HepG2 (cell line): ENCODE results near the gene TRIM25.

ENCODE experiments used
- BCL6 ChIP-seq: IDR thresholded peaks from 2 replicates; pipeline ENCODE4 v1.6.1; 2016; ENCODE audit warnings: missing genetic modification reagents, missing compliant biosample characterization
- BRD4 ChIP-seq: sonication (generic); formaldehyde crosslinking; IDR thresholded peaks from 2 replicates; pipeline ENCODE4 v1.4.0; 2020; ENCODE audit warnings: missing genetic modification reagents
- EZH2 ChIP-seq: conservative IDR thresholded peaks from 2 replicates; pipeline ENCODE4 v1.6.1; 2012; ENCODE audit warnings: mild to moderate bottlenecking, low read depth, low read length, moderate library complexity
- IRF2 ChIP-seq: IDR thresholded peaks from 2 replicates; pipeline ENCODE4 v1.6.1; 2018; ENCODE audit warnings: missing genetic modification reagents, missing compliant biosample characterization
- MATR3 ChIP-seq: sonication (generic); formaldehyde crosslinking; IDR thresholded peaks from 2 replicates; pipeline ENCODE4 v1.4.0; 2020; ENCODE audit warnings: missing genetic modification reagents
- NFRKB ChIP-seq: fragments of 450-650 bp; IDR thresholded peaks from 2 replicates; pipeline ENCODE4 v1.6.1; 2017
- POLR2A ChIP-seq, 2 experiments: IDR thresholded peaks; 2 replicates each; pipeline ENCODE4 v1.6.1; 2011; ENCODE audit warnings: low read depth in 2 of 2, low read length in 2 of 2, mild to moderate bottlenecking in 1 of 2, moderate library complexity in 1 of 2; ENCODE audit not compliant: insufficient read depth in 1 of 2
- REST ChIP-seq, 2 experiments: IDR thresholded peaks; 2 replicates each; pipeline ENCODE4 v1.6.1; 2011 to 2012; ENCODE audit warnings: low read length in 2 of 2, borderline replicate concordance in 1 of 2, low read depth in 1 of 2, mild to moderate bottlenecking in 1 of 2, moderate library complexity in 1 of 2
- TCF7L2 ChIP-seq: IDR thresholded peaks from 2 replicates; pipeline ENCODE4 v1.6.1; 2011; ENCODE audit warnings: mild to moderate bottlenecking, low read depth, low read length, moderate library complexity
- YY1 ChIP-seq: IDR thresholded peaks from 2 replicates; pipeline ENCODE4 v1.6.1; 2011; ENCODE audit warnings: low read length, low read depth, moderate library complexity, mild to moderate bottlenecking; ENCODE audit not compliant: insufficient read depth, insufficient replicate concordance
- ZFX ChIP-seq: sonication (generic); formaldehyde crosslinking; IDR thresholded peaks from 2 replicates; pipeline ENCODE4 v1.4.0; 2020; ENCODE audit warnings: mild to moderate bottlenecking, low read depth, missing genetic modification reagents, moderate library complexity
- TF ChIP-seq, protein P1 (sequence below): sonication (generic); formaldehyde crosslinking; IDR thresholded peaks from 2 replicates; pipeline ENCODE4 v1.5.0; 2020; ENCODE audit warnings: mild to moderate bottlenecking, missing genetic modification reagents, moderate library complexity
- TF ChIP-seq, protein P2 (sequence below): sonication (generic); formaldehyde crosslinking; IDR thresholded peaks from 2 replicates; pipeline ENCODE4 v1.8.1; 2023; ENCODE audit warnings: mild to moderate bottlenecking, missing genetic modification reagents, borderline replicate concordance
- TF ChIP-seq, protein P3 (sequence below): sonication (generic); formaldehyde crosslinking; IDR thresholded peaks from 2 replicates; pipeline ENCODE4 v1.5.0; 2020; ENCODE audit warnings: missing genetic modification reagents

DNA sequence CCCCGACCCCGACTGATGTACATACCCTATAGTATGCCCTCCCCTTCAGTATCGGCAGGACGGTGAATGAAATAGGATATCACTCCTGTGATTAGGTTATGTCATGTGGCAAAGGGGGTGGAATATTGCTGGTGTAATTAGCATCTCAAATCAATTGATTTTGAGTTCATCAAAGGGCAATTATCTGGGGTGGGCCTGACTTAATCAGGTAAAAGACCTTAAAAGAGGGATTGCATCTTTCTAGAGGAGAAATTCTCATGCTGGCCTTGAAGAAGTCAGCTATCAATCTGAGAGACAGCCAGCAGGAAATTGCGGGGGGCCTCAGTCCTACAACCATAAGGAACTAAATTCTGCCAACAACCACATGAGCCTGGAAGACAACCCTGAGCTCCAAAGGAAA is 10.3 kb downstream of the TRIM25 start:
- TF ChIP-seq, protein P1, sequence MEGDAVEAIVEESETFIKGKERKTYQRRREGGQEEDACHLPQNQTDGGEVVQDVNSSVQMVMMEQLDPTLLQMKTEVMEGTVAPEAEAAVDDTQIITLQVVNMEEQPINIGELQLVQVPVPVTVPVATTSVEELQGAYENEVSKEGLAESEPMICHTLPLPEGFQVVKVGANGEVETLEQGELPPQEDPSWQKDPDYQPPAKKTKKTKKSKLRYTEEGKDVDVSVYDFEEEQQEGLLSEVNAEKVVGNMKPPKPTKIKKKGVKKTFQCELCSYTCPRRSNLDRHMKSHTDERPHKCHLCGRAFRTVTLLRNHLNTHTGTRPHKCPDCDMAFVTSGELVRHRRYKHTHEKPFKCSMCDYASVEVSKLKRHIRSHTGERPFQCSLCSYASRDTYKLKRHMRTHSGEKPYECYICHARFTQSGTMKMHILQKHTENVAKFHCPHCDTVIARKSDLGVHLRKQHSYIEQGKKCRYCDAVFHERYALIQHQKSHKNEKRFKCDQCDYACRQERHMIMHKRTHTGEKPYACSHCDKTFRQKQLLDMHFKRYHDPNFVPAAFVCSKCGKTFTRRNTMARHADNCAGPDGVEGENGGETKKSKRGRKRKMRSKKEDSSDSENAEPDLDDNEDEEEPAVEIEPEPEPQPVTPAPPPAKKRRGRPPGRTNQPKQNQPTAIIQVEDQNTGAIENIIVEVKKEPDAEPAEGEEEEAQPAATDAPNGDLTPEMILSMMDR, result no peak
- no peak for TF ChIP-seq TCF7L2
- TF ChIP-seq EZH2, result no peak
- TF ChIP-seq, protein P2, sequence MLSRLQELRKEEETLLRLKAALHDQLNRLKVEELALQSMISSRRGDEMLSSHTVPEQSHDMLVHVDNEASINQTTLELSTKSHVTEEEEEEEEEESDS (CRISPR knock-in tag), result no peak
- TF ChIP-seq BRD4 (CRISPR knock-in tag), result no peak
- TF ChIP-seq POLR2A (IDR thresholded peaks at IDR 0.05; ENCODE audit: insufficient read depth in 1 of 2, low read depth in 2 of 2, low read length in 2 of 2), result no peak
- TF ChIP-seq MATR3 (CRISPR knock-in tag), result no peak
- no peak for TF ChIP-seq REST (IDR thresholded peaks at IDR 0.05; ENCODE audit: borderline replicate concordance in 1 of 2, low read depth in 1 of 2, low read length in 2 of 2)
- no peak for TF ChIP-seq IRF2 (CRISPR knock-in tag)
- no peak for TF ChIP-seq NFRKB
- TF ChIP-seq YY1, result no peak
- TF ChIP-seq, protein P3, sequence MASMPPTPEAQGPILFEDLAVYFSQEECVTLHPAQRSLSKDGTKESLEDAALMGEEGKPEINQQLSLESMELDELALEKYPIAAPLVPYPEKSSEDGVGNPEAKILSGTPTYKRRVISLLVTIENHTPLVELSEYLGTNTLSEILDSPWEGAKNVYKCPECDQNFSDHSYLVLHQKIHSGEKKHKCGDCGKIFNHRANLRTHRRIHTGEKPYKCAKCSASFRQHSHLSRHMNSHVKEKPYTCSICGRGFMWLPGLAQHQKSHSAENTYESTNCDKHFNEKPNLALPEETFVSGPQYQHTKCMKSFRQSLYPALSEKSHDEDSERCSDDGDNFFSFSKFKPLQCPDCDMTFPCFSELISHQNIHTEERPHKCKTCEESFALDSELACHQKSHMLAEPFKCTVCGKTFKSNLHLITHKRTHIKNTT (CRISPR knock-in tag), result no peak
- TF ChIP-seq ZFX (CRISPR knock-in tag), result no peak
- no peak for TF ChIP-seq BCL6 (CRISPR knock-in tag)
